ENCODE results near the gene MLPH.
"Not testable (repeated sequence)": the region's sequence is repeated elsewhere in the genome, so short reads cannot be mapped to it uniquely, and the experiment has no call there.

MLPH gene

GRCh38 chr2:237458519-237458918 is 28.5 kb upstream of the MLPH start:
- DNase-seq, result no peak

GRCh38 chr2:237459226-237459625 is 27.8 kb upstream of the MLPH start:
- no peak for DNase-seq

- no peak for DNase-seq
Observed at GRCh38 chr2:237459741-237460174, 27.3 kb upstream of the MLPH start.

- no peak for DNase-seq
Observed at GRCh38 chr2:237464757-237465391, 22.2 kb upstream of the MLPH start.

GRCh38 chr2:237465515-237466148 is 21.4 kb upstream of the MLPH start:
- no peak for DNase-seq

- DNase-seq, result no peak
Observed at GRCh38 chr2:237466211-237466610, 20.8 kb upstream of the MLPH start.

GRCh38 chr2:237467447-237468179 is 19.4 kb upstream of the MLPH start:
- no peak for DNase-seq

GRCh38 chr2:237469410-237469809 is 17.6 kb upstream of the MLPH start:
- not testable (repeated sequence) for DNase-seq

GRCh38 chr2:237469849-237470248 is 17.2 kb upstream of the MLPH start:
- DNase-seq, result no peak

GRCh38 chr2:237470914-237471313 is 16.1 kb upstream of the MLPH start:
- no peak for DNase-seq

GRCh38 chr2:237471438-237472186 is 15.4 kb upstream of the MLPH start:
- DNase-seq, result peak; percentile 45

- no peak for DNase-seq
Observed at GRCh38 chr2:237472187-237472712, 14.8 kb upstream of the MLPH start.

GRCh38 chr2:237472909-237473877 is 13.9 kb upstream of the MLPH start:
- DNase-seq, result no peak

GRCh38 chr2:237473878-237474441 is 13.1 kb upstream of the MLPH start:
- no peak for DNase-seq

- DNase-seq, result no peak
Observed at GRCh38 chr2:237474442-237474911, 12.6 kb upstream of the MLPH start.

GRCh38 chr2:237474931-237475703 is 11.9 kb upstream of the MLPH start:
- DNase-seq, result peak; percentile 47

- peak; percentile 47 for DNase-seq
Observed at GRCh38 chr2:237475704-237476141, 11.3 kb upstream of the MLPH start.

GRCh38 chr2:237478095-237478494 is 9.0 kb upstream of the MLPH start:
- DNase-seq, result no peak

- no peak for DNase-seq
Observed at GRCh38 chr2:237478979-237479378, 8.1 kb upstream of the MLPH start.

- DNase-seq, result no peak
Observed at GRCh38 chr2:237479747-237480146, 7.3 kb upstream of the MLPH start.
